NB4 (cell line): Measurements from ENCODE around the gene ZNF530.

Experiments used
- CTCF ChIP-seq: IDR thresholded peaks from one replicate; pipeline ENCODE4 v1.5.1; 2012; ENCODE audit warnings: low read depth, low read length
- MAX ChIP-seq: IDR thresholded peaks from 2 replicates; pipeline ENCODE4 v1.6.1; 2011; ENCODE audit warnings: low read depth, low read length

DNA sequence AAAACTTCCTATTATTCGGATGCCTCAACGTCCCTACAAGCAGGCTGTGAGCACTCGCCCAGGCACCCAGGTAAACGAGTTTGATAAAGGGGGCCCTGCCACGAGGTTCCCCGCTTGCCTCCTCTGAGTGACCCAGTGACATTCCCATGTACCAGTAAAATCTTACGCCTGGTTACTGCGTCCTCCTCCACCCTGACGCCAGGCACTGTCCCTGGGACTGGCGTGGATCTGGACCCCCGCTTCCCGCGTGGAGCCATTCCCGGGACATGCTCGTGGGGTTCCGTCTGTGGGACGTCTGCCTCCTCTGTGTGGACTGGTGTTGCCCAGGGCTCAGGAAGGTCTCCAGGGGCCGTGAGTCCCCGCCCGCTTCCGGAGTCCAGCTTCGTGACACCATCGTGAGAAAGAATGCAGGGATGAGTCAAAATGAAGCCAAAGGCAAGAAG lies 39.6 kb upstream of the ZNF530 start:
- TF ChIP-seq CTCF (no peak), MAX (no peak)
